HG02763 (cell line): ENCODE data around the gene PADI1.

ENCODE experiments used
- ATAC-seq: cut with Tn5 transposase; IDR thresholded peaks from one replicate; pipeline ENCODE4 v1.9.1; 2021; ENCODE audit warnings: mild to moderate bottlenecking, moderate library complexity; ENCODE audit not compliant: unreplicated experiment

PADI1 gene

DNA sequence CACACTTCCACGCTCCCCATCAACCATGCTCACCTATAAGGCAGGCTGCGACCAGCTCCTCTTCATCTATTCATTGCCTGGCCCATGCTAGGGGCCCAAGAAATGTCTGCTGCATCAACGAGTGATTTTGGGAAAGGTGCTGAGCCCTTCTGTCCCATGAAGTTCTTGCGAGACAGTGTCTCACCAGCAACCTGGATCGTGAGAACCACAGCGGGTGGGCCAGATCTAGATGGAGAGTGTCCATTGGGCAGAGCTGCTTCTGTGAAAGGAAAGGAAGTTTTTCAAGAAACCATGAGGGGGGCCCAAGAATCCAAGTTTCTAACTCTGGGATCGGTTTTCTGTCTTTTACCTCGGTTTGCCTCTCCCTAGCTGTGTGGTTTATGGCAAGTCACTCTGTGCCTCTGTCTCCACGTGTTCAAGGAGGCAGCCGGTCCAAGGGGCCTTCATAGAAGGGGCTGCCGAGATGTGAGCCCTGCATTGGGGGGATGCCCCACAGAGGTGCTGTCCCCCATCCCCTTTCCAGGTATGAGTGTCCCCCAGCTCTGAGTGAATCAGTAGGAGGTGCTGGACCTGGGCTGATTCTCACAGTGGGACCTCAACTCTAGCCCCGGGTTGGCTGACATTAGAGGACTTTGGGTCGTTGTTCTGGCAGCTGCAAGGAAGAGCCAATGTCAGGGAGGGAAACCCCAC lies 8.3 kb upstream of the PADI1 start:
- no peak for ATAC-seq

DNA sequence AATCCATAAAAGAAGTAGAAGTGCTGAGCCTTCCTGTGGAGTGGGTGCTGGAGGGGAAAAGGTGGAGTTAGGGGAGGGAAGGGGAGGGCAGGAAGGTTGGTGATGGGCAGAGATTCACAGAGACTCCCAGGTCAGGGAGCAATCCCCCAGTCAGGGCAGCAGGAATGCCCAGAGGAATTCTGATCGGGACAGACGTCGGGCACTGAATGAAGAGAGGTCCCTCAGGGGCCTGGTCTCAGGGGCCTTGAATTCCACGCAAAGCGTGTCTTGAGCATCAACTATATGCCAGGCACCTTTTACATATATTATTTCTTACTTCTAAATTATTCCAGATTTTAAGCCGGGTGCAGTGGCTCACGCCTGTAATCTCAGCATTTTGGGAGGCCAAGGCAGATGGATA lies 7.2 kb upstream of the PADI1 start:
- ATAC-seq: no peak

DNA sequence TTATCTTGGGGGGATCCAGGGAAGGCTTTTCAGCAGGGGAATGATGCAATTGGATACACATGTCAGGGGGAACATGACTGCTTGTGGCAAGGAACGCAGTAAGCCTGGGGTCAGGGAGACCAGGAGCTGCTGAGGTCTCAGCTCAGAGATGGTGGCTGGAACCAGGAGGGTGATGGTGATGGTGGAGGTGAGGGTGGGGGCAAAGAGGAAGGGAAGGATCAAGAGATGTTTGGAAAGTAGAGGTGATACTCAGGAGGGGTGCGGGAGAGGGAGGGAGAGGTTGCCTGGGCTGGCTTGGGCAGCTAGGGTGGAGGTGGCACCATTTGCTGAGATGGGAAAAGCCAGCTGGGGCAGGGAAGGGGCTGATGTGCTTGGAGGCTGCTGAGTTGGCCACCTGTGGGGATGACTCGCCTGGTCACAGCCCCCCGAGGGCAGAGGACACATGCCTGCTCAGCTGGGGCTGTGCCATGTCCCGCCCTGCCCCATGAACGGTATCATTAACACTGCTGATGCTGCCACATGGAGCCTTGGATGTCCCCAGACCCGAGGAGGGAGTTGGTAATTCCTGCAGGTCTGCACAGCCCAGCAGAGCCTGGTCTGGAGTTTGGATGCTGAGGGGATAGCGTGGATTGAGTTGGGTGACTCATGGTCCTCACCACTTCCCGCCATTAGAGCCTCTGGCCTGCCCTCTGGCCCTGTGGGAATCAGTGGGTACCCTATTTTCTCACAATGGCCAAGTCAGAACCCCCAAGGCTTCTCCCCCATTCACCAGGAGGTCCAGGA lies 6.3 kb upstream of the PADI1 start:
- no peak for ATAC-seq

DNA sequence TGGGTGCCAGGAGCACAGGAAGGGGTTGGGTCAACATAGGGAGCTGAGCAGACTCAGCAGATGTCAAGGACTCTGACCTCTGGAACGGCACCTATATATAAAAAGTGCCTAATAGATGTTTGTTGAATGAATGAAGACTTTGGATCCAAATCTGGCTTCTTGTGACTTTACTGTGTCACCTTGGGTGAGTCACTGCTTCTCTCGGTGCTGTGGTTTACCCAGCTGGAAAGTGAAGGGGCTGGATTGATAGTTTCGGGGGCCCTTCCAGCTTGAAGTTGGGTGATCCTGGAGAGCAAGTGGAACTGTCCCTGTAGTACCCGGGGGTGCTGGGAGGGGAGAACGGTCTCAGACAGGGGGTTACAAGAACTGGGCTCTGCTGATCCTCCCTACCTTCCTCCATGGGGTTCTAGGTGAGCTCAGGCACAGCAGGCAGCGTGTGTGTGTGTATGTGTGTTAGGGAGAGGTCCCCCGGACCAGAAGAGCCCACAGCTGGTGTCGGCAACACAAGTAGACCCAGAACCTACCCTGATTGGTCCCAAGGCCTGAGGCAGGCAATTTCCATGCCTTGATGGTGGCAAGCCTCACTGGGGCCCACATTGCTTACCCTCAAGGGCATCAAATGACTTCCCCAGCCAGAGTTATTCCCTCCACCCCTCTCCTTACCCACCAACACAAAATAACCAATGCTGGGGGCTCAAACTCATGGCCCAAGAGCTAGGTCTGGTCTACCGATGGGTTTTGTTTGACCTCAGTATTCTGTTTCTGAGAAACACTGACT lies 5.5 kb upstream of the PADI1 start:
- ATAC-seq: no peak

DNA sequence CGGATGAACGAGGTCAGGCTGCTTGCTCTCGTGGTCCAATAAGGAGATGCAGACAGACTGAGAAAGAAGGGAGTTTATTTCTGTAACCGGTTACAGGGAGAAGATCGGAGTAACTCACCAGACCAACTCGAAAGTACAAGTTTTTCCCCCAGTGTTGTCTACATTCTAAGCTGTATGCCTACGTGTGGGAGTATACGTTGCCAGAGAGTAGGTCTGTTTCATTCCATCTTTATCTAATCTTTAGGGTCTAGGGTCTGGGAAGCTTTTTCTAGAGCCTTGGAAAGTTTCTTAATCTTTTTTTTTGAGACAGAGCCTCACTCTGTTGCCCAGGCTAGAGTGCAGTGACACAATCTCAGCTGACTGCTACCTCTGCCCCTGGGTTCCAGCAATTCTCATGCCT lies 4.7 kb upstream of the PADI1 start:
- ATAC-seq: no peak

DNA sequence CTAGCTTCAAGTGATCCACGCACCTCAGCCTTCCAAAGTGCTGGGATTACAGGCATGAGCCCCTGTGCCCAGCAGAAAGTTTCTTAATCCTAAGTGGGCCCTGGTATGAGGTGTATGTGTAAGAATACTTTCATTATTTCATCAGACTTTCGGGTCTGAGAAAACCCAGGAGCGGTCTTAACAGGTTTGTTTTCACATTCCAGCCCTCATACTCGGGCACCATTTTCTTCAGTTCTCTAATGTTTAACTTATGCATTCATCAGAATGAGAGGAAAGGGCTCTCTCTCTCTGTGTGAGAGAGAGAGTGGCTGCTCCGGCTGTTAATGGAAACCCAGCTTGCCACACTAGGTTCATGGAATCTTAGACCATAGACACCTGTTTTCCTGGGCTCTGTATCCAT lies 4.2 kb upstream of the PADI1 start:
- ATAC-seq: no peak

DNA sequence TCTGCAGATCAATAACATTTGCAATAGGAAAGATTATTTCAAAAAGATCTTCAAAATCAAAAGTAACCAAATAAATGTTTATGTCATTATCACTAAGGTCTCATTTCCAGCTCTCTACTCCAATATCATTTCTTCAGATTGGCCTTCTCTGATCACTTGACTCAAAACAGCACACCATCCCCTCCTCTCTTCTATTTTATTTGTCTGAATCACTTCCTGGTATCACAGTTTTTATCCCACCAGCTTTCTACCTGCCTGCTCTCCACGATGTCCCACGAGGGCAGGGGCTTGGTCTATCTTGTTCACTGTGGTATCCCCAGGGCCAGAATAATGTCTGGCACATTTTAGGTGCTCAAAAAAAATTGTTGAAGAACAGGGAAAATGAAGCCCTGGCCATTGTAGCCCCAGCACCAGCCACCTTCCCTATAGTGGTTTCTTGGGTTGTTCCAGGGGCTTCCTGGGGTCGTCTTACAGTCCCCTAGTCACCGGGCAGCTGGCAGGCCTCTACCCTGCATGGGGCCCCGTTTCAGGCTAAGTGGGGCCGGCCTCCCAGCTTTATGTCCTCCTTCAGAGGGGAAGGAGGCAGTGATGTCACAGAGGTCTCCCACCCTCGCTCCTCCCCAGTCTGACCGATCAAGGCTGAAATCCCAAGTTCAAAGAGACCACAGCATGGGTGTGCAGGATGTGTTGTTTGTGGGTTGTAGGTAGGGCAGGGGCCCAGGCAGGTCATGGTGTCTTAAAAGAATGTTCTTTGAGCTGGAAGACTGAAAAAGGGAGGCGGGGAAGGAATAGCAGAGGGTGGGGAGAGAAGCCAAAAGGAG lies 3.5 kb upstream of the PADI1 start:
- no peak for ATAC-seq

DNA sequence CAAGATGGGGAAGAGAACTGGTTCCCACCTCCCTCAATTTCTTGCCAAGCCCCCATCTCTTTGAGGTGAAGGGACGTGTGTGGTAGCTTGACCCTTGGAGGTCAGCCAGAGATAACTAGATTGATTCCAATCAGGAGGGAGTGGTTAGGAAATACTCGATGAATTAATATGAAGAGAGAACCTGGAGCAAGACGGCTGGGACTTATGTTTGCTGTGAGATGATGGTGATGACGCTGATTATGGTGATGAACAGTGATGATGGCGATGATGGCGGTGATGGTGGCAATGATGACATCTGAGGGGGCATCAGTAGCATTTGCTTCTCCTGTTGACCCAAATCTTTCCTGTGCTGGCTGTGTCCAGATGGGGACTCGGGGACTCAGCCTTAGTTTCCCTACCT lies 724 bp downstream of the PADI1 start:
- no peak for ATAC-seq

DNA sequence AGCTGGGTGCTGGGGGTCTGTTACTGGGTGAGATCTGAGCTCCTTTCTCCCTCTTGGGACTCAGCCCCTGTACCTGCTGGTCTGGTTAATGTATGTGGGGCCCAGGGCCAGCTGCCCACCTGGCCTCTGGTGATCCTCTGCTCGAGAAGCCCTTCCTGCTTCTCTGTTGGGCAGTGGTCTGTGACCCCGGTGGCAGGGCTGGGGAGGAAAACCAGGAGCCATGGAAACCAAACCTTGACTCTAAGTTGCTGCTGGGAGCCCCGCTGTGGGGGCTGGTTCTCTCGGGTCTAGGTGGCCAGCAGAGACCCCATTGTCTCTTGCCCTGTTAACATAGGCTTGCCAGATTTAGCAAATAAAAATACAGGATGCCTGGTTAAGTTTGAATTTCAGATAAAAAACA lies 1.3 kb downstream of the PADI1 start:
- no peak for ATAC-seq

DNA sequence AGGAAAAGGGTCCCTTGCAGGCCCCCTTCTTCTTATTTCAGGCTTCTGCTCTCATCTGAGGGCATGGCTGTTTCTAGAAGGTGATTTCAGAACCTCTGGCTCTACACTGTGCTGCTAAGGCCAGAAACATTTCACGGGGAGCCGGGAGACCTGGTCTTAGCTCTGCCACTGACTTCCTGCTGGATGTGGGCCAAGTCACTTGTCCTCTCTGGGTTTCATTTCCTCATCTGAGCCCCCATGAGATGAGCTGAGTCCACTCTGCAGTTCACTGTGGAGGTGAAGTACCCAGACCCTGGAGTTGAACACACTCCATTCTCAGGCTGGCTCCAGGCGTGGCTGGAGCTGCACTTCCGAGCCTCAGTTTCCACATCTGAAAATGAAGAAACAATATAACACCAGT lies 2.1 kb downstream of the PADI1 start:
- ATAC-seq: no peak

DNA sequence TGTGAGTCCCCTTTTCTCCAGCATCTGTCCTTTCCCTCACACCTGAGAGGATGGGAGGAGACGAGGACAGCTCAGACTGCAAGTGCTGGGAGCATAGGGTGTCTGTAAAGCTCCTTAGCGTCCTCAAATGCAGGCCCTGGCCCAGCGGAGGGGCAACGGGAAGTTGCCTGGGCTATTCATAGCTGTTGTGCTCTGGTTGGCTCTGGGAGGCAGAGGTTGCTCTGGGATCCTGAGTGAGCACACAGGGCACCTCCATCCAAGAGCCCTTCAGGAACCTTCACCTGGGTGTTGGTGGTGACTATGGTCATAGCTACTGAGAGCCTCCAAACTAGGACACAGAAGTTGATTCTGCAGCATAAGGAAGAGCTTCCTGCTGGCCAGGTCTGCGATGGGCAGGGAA lies 2.6 kb downstream of the PADI1 start:
- peak; percentile 7 for ATAC-seq

DNA sequence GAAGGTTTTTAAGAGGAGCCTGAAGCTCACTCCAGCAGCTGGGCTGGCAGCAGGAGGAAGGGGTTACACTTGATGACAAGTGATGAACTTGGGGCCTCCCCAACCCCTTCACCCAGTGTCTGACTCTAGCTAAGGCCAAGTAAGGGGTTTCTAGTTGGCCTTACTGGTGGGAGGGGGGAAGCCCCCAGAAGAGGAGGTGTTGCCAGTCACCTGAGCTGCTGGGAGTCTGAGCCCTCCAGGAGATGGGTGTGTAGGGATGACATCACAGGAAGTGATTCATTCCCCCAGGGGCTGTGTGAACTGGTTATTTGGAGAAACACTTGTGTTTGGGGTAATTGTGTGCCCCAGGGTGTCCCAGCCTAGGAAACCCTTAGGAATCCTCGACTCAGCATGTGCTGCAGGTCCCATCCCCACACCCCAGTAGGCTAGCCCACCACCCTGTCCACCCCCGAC lies 3.1 kb downstream of the PADI1 start:
- peak; percentile 40 for ATAC-seq

DNA sequence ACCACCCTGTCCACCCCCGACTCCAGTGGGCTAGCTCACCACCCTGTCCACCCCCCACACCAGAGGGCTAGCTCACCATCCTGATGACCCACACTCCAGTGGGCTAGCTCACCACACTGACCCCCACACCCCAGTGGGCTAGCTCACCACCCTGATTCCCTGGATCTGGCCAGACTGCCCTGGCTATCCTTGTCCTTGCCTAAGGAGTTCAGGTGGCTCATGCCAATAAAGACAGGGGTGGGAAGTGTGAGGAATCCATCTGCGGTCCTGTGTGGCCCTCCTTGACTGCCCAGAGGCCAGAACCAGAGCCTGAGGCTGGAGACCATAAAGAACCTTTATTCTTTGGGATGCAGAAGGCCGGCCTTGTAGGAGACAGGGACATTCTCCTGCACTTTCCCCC lies 3.6 kb downstream of the PADI1 start:
- no peak for ATAC-seq

DNA sequence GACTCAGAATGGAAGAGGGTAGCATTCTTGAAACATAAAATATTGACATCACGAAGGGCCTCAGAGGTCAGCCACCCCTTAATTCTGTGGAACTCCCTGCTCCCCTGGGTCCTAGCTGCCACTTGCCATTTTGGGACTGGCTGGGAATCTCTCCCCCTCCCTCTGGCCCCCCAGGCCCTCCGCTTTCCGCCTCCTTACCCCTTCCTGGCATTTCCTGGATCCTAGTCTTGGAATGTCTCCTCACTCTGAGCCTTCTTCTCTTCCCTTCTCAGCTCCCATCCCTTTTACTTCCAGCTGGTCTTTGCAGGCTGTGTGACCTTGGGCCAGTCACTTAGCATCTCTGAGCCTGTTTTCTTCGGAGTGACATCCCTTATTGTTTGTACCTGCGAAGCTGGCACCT lies 4.5 kb downstream of the PADI1 start:
- no peak for ATAC-seq

DNA sequence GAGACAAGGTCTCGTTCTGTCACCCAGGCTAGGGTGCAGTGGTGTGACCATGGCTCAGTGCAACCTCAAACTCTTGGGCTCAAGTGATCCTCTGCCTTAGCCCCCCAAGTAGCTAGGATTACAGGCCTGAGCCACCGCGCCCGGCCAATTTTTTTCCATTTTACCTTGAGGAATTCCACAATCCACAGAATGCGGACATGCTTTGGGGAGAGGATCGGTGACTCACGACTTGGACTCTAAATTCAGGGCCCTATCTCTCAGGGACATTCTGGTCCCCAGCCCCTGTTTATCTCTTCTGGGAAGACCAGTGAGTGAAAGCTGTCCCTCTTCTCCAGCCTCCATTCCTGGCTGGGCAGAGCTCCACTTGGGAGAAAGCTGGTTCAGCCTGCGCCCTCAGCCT lies 5.2 kb downstream of the PADI1 start:
- ATAC-seq: no peak

DNA sequence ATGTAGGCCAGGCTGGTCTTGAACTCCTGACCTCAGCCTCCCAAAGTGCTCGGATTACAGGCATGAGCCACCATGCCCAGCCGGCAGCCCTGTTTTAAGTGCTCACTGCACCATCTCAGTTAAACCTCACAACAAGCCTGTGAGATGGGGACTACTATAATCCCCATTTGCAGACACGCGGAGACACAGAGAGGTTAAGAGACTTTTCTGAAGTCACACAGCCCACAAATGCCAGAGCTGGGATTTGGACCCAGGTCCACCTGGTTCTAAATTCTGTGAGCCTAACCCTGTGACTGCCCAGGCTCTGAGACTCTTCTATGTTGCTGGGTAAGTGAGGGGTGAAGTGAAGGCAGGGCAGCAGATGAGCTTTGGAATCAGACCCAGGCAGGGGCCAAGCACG lies 6.4 kb downstream of the PADI1 start:
- no peak for ATAC-seq

DNA sequence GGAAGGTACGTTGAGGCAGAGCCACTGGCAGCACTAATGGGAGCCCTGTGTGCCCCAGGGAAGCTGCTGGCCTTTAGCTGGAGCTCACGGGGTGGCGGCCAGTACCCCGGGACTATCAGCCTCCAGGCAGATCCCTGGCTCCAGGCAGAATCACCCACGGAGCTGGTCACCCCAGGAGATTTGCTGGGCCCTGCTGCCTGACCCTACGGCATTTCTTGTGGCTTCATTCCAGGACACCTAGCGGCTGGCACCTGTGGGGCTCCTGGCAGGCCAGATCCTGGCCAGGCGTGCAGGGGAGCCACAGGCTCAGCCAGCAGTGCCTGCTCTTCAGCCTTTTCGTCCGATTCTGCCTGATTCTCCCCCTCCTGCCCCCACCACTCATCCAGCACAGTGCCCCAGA lies 7.1 kb downstream of the PADI1 start:
- ATAC-seq: no peak

DNA sequence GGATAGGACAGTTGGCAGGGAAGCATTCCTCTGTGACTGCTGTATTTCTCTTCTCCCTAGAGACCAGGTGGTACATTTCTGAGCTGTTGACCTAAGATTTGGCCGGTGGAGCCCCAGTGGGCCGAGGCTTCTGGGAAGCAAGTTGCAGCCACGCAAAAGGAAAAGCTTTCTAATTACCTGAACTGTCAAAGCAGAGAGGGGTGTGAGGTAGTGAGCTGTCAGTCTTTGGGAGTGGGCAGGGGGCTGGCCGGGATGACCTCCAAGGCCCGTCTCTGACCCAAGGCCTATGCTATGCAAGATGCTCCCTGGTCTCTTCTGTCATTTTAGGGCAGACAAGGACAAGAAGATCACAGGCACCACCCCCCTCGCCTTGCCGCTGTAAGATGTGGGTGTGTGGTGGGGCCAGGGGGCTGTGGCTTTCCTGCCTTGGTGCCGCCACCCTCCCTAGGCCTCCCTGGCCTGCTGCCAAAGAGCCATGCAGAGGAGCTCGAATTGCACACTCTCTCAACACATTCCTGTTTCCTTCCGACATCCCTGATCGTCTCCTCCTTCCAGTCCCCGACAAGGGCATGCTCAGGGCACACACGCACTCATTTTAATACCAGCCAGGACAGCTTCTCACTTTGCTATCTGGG lies 7.7 kb downstream of the PADI1 start:
- no peak for ATAC-seq

DNA sequence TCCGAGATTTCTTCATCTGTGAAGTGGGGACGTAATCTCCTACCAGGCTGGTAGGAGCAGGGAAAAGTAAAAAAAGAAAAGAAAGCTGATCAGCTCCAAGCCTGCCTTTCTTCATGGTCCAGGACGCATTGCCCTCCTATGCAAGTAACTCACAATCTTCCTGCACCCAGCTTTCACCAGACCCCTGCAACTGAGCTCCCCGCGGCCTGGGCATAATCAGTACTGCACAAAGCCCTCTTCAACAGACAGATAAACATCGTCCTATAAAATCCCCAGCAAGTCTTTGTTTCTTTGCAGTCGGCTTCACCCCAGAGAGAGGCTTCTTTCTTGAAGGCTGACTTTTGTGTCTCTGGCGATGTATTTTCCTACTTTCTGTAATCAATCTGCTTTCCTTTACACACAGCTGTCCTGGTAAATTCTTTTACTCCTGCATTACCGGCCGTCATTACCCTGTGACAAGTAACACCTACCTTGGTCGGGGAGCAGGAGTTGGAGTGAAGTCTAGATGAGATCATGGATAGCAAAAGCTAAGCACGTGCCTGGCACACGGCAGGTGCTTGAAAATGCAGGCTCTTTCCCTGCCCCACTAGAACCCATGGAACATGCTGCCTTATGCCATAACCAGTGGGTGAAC lies 8.3 kb downstream of the PADI1 start:
- no peak for ATAC-seq

DNA sequence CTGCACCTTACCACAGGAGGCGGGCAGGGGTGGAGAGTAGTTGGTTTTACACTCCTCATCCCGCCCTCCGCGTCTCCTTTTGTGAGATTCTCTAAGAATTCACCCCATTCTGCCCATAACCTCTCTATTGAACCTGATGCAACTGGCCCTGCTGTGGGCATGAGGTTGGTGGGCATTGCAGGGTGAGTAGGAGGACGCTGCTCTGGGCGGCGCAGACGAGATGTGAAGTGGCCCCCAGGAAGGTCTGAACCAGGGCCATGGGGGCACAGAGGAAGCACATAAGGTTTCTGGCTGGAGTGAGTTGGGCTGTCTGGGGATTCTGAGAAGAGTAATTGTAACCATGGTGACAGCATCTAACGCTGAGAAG lies 8.8 kb downstream of the PADI1 start:
- ATAC-seq: no peak
